ENCODE measurements around the gene RUNX1. TPM values are rescaled to one million over a fixed set of nuclear protein-coding genes. Genes with fewer than 3 reads are reported as not detected.

Gene RUNX1
- total and polyA plus RNA-seq, 2 donors (not counting 1 experiment from before 2014, with no cell fraction given) = 26.3 to 73.0 TPM

DNA sequence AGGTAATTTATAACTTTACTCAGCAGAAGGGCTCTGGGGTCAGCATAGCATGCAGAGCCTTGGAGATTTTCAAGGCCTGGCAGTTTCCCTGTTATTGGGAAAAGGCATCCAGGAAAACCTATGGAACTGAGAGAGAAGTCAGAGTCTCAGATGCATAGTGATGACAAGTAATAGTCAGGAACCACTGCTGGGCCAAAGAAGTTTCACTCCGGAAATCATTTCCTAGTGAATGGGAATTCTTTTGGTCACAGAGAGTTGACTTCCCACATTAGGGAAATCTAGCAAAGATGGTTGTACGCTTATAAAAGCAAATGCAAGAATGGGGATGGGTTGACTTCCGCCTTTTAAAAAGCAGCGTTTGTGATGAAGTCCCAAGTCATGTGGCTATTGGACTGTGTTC lies 28.4 kb upstream of the RUNX1 start:
- intact Hi-C loops (cut with micrococcal nuclease) = no loop called here
- H3K36me3 ChIP-seq (replicated peaks in 1 of 2; ENCODE audit: control extremely low read depth in 1 of 2, control insufficient read depth in 1 of 2, extremely low read depth in 1 of 2, insufficient read depth in 2 of 2, low read length in 1 of 2) = no peaks in the 10 kb centered on the region
- Mint-ChIP-seq H3K4me1 (no peaks in the 10 kb centered on the region), H3K4me3 (no peak overlapping the region), H3K27ac (no peak overlapping the region), H3K27me3 (peaks cover 6% of the 10 kb centered on the region), H3K9me3 (ENCODE audit: insufficient read depth) (no peaks in the 10 kb centered on the region)
- 93% methylated on average over 3 of the region's 4 CpGs for WGBS (ENCODE audit: insufficient coverage)
- H4K20me1 ChIP-seq (ENCODE audit: control insufficient read depth, insufficient read depth, low read length, poor library complexity, severe bottlenecking) = no peaks in the 10 kb centered on the region
- ATAC-seq (ENCODE audit: low read depth) = no peak
- H3K79me2 ChIP-seq (ENCODE audit: control insufficient read depth, insufficient read depth, low read length) = no peaks in the 10 kb centered on the region
- CTCF ChIA-PET = no interaction called here
- TF ChIP-seq, protein P1, sequence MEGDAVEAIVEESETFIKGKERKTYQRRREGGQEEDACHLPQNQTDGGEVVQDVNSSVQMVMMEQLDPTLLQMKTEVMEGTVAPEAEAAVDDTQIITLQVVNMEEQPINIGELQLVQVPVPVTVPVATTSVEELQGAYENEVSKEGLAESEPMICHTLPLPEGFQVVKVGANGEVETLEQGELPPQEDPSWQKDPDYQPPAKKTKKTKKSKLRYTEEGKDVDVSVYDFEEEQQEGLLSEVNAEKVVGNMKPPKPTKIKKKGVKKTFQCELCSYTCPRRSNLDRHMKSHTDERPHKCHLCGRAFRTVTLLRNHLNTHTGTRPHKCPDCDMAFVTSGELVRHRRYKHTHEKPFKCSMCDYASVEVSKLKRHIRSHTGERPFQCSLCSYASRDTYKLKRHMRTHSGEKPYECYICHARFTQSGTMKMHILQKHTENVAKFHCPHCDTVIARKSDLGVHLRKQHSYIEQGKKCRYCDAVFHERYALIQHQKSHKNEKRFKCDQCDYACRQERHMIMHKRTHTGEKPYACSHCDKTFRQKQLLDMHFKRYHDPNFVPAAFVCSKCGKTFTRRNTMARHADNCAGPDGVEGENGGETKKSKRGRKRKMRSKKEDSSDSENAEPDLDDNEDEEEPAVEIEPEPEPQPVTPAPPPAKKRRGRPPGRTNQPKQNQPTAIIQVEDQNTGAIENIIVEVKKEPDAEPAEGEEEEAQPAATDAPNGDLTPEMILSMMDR (IDR thresholded peaks at IDR 0.05) = no peak
- no peak for TF ChIP-seq EZH2 (IDR thresholded peaks at IDR 0.05; ENCODE audit: borderline replicate concordance, insufficient read depth, low read depth, low read length, poor library complexity, severe bottlenecking)
- no peaks in the 10 kb centered on the region for H3K4me1 ChIP-seq (ENCODE audit: control insufficient read depth in 2 of 2, insufficient read depth in 2 of 2, low read length in 2 of 2)
- no peak overlapping the region for H2AFZ ChIP-seq (ENCODE audit: insufficient read depth, low read depth, low read length, poor library complexity, severe bottlenecking)
- H3K9ac ChIP-seq (ENCODE audit: low read length) = no peak overlapping the region
- peaks cover 0 to 3% (median 0%) of the 10 kb centered on the region in 4 experiments for H3K27me3 ChIP-seq (replicated peaks in 1 of 4; ENCODE audit: control extremely low read depth in 1 of 4, control insufficient read depth in 3 of 4, insufficient read depth in 4 of 4, low read length in 3 of 4)
- no peak overlapping the region for H3K4me2 ChIP-seq (replicated peaks; ENCODE audit: low read depth, low read length, poor library complexity, severe bottlenecking)
- POLR2A ChIA-PET = no interaction called here
- no peak for DNase-seq
- H3K9me3 ChIP-seq (ENCODE audit: control extremely low read depth in 1 of 3, control insufficient read depth in 2 of 3, insufficient read depth in 1 of 3, low read length in 2 of 3) = peaks cover 0 to 6% (median 0%) of the 10 kb centered on the region in 3 donors
- no peak overlapping the region for H3K4me3 ChIP-seq (ENCODE audit: control extremely low read depth in 1 of 5, extremely low read depth in 1 of 5, insufficient read depth in 1 of 5, low read depth in 2 of 5, low read length in 4 of 5)
- H3K27ac ChIP-seq (ENCODE audit: low read length in 2 of 2) = no peak overlapping the region

- Histone ChIP-seq H3K4me1 (ENCODE audit: control insufficient read depth in 2 of 2, insufficient read depth in 2 of 2, low read length in 2 of 2) (no peaks in the 10 kb centered on the region), H3K79me2 (ENCODE audit: control insufficient read depth, insufficient read depth, low read length) (no peaks in the 10 kb centered on the region), H4K20me1 (ENCODE audit: control insufficient read depth, insufficient read depth, low read length, poor library complexity, severe bottlenecking) (no peaks in the 10 kb centered on the region), H3K9ac (ENCODE audit: low read length) (no peak overlapping the region), H2AFZ (ENCODE audit: insufficient read depth, low read depth, low read length, poor library complexity, severe bottlenecking) (no peak overlapping the region), H3K27ac (ENCODE audit: low read length in 2 of 2) (no peak overlapping the region), H3K27me3 (replicated peaks in 1 of 4; ENCODE audit: control extremely low read depth in 1 of 4, control insufficient read depth in 3 of 4, insufficient read depth in 4 of 4, low read length in 3 of 4) (peaks cover 0 to 2% (median 0%) of the 10 kb centered on the region in 4 experiments), H3K4me2 (replicated peaks; ENCODE audit: low read depth, low read length, poor library complexity, severe bottlenecking) (no peak overlapping the region), H3K36me3 (replicated peaks in 1 of 2; ENCODE audit: control extremely low read depth in 1 of 2, control insufficient read depth in 1 of 2, extremely low read depth in 1 of 2, insufficient read depth in 2 of 2, low read length in 1 of 2) (no peaks in the 10 kb centered on the region), H3K9me3 (ENCODE audit: control extremely low read depth in 1 of 3, control insufficient read depth in 2 of 3, insufficient read depth in 1 of 3, low read length in 2 of 3) (peaks cover 0 to 6% (median 0%) of the 10 kb centered on the region in 3 donors), H3K4me3 (ENCODE audit: control extremely low read depth in 1 of 5, extremely low read depth in 1 of 5, insufficient read depth in 1 of 5, low read depth in 2 of 5, low read length in 4 of 5) (no peak overlapping the region)
- no peak for DNase-seq
- 69% methylated on average over 2 of the region's 6 CpGs for WGBS (ENCODE audit: insufficient coverage)
- intact Hi-C loops (cut with micrococcal nuclease) = no loop called here
- ChIA-PET CTCF (interaction anchor here (1.5 kb wide), 1 partner anchor 24 kb away, joined by 3 read pairs; no protein-coding TSS in a partner anchor), POLR2A (no interaction called here)
- Mint-ChIP-seq H3K4me1 (no peaks in the 10 kb centered on the region), H3K4me3 (no peak overlapping the region), H3K27ac (no peak overlapping the region), H3K9me3 (ENCODE audit: insufficient read depth) (no peaks in the 10 kb centered on the region), H3K27me3 (no peaks in the 10 kb centered on the region)
- no peak for ATAC-seq (ENCODE audit: low read depth)
- TF ChIP-seq, protein P1 (IDR thresholded peaks at IDR 0.05) = no peak
- TF ChIP-seq EZH2 (IDR thresholded peaks at IDR 0.05; ENCODE audit: borderline replicate concordance, insufficient read depth, low read depth, low read length, poor library complexity, severe bottlenecking) = no peak
These were observed 26.4 kb upstream of the RUNX1 start for GRCh38 chr21:35075546-35075945.

Data from B cell (primary cell).